Measurements from ENCODE around the gene RASGRF1. TPM values are rescaled to one million over a fixed set of nuclear protein-coding genes. Genes with fewer than 3 reads are reported as not detected.

Gene RASGRF1
- total RNA-seq, 1 experiment from 2014 or later = 0.59 TPM

- peaks cover 6% of the 10 kb centered on the region; the same call in 1 of the 2 replicates for H3K36me3 ChIP-seq (ENCODE audit: control insufficient read depth, insufficient read depth, low read length)
- peaks cover 9% of the 10 kb centered on the region; the same call in 1 of the 2 replicates for H3K4me1 ChIP-seq (ENCODE audit: control insufficient read depth, insufficient read depth, low read length)
- DNase-seq (ENCODE audit: low read depth, low spot score) = no peak
- TF ChIP-seq CTCF (IDR thresholded peaks at IDR 0.05) (no peak), TCF7L2 (IDR thresholded peaks at IDR 0.05; ENCODE audit: low read depth, low read length) (no peak), POLR2AphosphoS5 (IDR thresholded peaks at IDR 0.05; ENCODE audit: low read depth, low read length) (no peak), REST (IDR thresholded peaks at IDR 0.05; ENCODE audit: insufficient read depth in 1 of 2, low read depth in 2 of 2, low read length in 1 of 2) (no peak), SIN3A (IDR thresholded peaks at IDR 0.05; ENCODE audit: borderline replicate concordance, insufficient read depth, low read depth, low read length) (no peak)
- ChIA-PET CTCF (no interaction called here), POLR2A (no interaction called here)
- intact Hi-C loops (cut with micrococcal nuclease; ENCODE audit: unreplicated experiment) = loop anchor here (10.0 kb wide), 1 partner anchor 59 kb away; no protein-coding TSS in a partner anchor
- no peaks in the 10 kb centered on the region for H3K27me3 ChIP-seq (ENCODE audit: control insufficient read depth, insufficient read depth, low read length)
- no peak overlapping the region for H3K4me3 ChIP-seq (ENCODE audit: low read depth in 2 of 2, low read length in 2 of 2)
- no peak for ATAC-seq
- no TSS peak for BruUV-seq (replicated peaks)
- H3K9me3 ChIP-seq (ENCODE audit: control insufficient read depth, insufficient read depth, low read depth, low read length) = no peaks in the 10 kb centered on the region
- in situ Hi-C loops (cut with HindIII; ENCODE audit: low pct_unique_long_range_greater_than_20kb, low sequenced_read_pairs) = no loop called here
- no peak overlapping the region for H3K27ac ChIP-seq (ENCODE audit: low read length)
Measured at GRCh38 chr15:78916088-78916487, 174.5 kb downstream of the RASGRF1 start.

GRCh38 chr15:78915341-78916087 lies 175.1 kb downstream of the RASGRF1 start:
- intact Hi-C loops (cut with micrococcal nuclease; ENCODE audit: unreplicated experiment) = loop anchor here (10.0 kb wide), 1 partner anchor 59 kb away; no protein-coding TSS in a partner anchor
- ChIA-PET POLR2A (interaction anchor here (0.7 kb wide), 1 partner anchor 24 kb away, joined by 3 read pairs; no protein-coding TSS in a partner anchor), CTCF (interaction anchor here (0.7 kb wide), 2 partner anchors 73 to 113 kb away, joined by 3 read pairs; no protein-coding TSS in a partner anchor)
- no peak for DNase-seq (ENCODE audit: low read depth, low spot score)
- Histone ChIP-seq H3K4me3 (ENCODE audit: low read depth in 2 of 2, low read length in 2 of 2) (no peak overlapping the region), H3K9me3 (ENCODE audit: control insufficient read depth, insufficient read depth, low read depth, low read length) (no peaks in the 10 kb centered on the region), H3K27me3 (ENCODE audit: control insufficient read depth, insufficient read depth, low read length) (no peaks in the 10 kb centered on the region), H3K4me1 (ENCODE audit: control insufficient read depth, insufficient read depth, low read length) (peaks cover 9% of the 10 kb centered on the region; the same call in 1 of the 2 replicates), H3K36me3 (ENCODE audit: control insufficient read depth, insufficient read depth, low read length) (peaks cover 6% of the 10 kb centered on the region; the same call in 1 of the 2 replicates), H3K27ac (ENCODE audit: low read length) (peak overlapping the region; percentile 3; the same call in 1 of the 2 replicates)
- in situ Hi-C loops (cut with HindIII; ENCODE audit: low pct_unique_long_range_greater_than_20kb, low sequenced_read_pairs) = no loop called here
- no TSS peak for BruUV-seq (replicated peaks)
- peak; percentile 37 for ATAC-seq
- TF ChIP-seq REST (IDR thresholded peaks at IDR 0.05; ENCODE audit: insufficient read depth in 1 of 2, low read depth in 2 of 2, low read length in 1 of 2) (no peak), CTCF (IDR thresholded peaks at IDR 0.05) (no peak), TCF7L2 (IDR thresholded peaks at IDR 0.05; ENCODE audit: low read depth, low read length) (no peak), POLR2AphosphoS5 (IDR thresholded peaks at IDR 0.05; ENCODE audit: low read depth, low read length) (no peak), SIN3A (IDR thresholded peaks at IDR 0.05; ENCODE audit: borderline replicate concordance, insufficient read depth, low read depth, low read length) (no peak)

Data from Panc1 (cell line).